CD4-positive, alpha-beta T cell treated with Interferon alpha-2 for 1 hour (primary cell): ENCODE measurements around the gene ENSA.
"Not testable (repeated sequence)": the region's sequence is repeated elsewhere in the genome, so short reads cannot be mapped to it uniquely, and the experiment has no call there.

Experiments
- DNase-seq, 2 donors: peaks; one replicate each; pipeline ENCODE4 v3.0.0-alpha.2; 2020 to 2022

Gene ENSA

DNA sequence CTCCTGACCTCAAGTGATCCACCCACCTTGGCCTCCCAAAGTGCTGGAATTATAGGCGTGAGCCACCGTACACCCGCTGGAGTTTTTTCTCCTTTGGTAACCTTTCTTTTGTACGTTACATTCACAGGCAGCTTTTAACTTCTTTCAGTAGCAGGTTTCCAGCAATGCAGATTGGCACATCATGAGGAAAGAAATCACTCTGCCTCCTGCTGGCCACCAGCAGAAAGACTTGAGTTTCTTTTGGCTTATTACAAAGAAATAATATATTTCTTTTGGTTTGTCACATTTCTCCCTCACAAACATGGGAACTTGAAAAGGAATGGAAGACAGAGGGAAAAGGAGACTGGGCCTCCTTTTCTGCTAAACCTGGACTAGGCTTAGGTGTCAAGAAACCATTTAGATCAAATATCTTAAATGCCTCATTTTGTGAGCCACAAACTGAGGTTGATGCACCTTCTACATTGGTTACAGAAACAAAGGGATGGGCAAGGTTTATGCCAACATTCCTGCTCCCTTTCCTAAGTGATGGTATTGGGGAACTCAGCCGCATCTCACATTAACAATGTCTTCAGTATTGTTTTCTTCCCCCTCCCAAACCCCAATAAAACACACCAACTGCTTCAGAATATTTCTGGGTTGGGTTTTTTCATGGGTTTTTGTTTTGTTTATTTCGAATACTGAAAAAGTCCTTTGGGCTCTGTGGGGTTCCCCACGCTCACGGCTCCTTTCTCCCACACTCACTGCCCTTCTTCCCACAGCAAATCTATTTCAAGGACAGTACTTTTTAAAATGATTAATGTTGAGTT is 7.7 kb downstream of the ENSA start:
- peak; percentile 68 to 79 for DNase-seq

DNA sequence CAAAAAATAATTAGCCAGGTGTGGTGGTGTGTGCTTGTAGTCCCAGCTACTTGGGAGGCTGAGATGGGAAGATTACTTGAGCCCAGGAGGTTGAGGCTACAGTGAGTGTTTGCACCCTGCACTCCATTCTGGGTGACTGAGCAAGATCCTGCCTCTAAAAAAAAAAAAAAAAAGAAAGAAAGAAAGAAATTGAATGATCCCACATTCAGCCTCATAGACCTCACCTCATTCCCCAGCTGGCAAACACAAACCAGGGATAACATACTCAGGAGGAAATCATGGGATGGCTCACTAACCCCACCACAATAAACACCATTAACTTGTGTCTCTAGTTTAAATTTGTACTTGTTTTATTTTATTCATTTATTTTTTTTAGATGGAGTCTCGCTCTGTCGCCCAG is 8.5 kb downstream of the ENSA start:
- DNase-seq: no peak

- DNase-seq: peak in 1 of 2 donors; percentile 47
These were observed 9.6 kb downstream of the ENSA start for GRCh38 chr1:150619576-150620509.

GRCh38 chr1:150615346-150616201 is 13.8 kb downstream of the ENSA start:
- DNase-seq: peak in 1 of 2 donors; percentile 40

GRCh38 chr1:150613061-150613920 is 16.1 kb downstream of the ENSA start:
- DNase-seq: peak; percentile 62 to 72

DNA sequence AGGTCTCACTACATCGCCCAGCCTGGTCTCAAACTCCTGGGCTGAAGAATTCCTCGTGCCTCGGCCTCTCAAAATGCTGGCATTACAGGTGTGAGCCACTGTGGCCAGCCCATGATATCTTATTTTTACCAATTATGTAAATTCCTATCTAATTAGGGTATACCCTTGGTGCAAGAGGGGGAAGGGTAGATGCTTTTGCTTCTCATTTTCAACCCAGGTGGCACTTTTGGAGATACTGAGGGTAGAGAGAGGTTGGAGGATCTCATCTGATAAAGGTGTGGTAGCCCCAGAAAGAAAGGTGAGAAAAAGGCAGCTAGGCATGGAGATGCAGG is 17.4 kb downstream of the ENSA start:
- DNase-seq: no peak

DNA sequence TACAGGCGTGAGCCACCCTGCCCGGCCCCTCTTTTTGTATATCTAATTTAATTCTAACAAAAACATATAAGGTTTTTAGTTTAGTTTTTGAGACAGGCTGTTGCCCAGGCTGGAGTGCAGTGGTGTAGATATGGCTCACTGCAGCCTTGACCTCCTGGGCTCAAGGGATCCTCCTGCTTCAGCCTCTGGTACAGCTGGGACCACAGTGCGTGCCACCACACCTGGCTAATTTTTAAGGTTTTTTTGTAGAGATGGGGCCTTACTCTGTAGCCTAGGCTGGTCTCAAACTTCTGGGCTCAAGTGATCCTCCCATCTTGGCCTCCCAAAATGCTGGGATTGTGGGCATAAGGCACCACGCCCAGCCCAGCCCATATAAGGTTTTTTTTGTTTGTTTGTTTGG is 18.8 kb downstream of the ENSA start:
- no peak for DNase-seq

DNA sequence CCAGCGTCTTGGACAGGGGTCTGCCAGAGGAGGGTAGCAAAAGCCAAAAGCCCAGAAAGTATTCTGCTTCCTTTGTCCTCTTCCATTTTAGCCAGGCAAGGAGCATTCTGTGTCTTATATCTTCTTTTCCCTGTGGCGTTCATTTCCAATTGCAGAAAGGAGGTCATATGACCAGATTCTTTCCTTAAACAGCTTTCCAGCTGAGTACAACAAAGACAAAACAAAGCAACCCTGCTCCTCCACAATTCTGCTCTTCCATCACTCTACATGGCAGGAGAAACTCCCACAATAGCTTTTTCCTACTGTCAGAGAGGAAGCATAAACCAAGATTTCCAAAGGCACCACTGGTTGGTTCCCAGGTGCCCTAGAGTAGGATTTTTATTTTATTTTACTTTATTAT is 19.7 kb downstream of the ENSA start:
- DNase-seq: no peak

GRCh38 chr1:150606463-150607142 is 22.8 kb downstream of the ENSA start:
- no peak for DNase-seq

- DNase-seq: not testable (repeated sequence)
These were observed 24.0 kb downstream of the ENSA start for GRCh38 chr1:150605451-150605731.

GRCh38 chr1:150604226-150604588 is 25.2 kb downstream of the ENSA start:
- DNase-seq: no peak

DNA sequence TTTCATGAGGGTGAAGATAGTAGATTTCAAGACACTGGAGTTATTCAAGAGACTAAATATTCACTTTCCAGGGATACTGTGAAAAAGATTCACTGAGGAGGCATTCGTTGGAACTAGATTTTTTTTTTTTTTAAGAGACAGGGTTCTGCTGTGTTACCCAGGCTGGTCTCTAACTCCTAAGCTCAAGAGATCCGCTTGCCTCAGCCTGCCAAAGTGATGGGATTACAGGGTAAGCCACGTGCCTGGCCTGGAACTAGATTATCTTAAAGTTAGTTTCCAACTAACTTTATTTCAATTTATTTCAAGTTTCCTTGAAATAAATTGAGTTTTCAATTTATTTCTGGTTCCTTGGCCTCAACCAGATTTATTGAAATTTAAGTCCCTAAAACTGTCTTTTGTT is 25.7 kb downstream of the ENSA start:
- no peak for DNase-seq

DNA sequence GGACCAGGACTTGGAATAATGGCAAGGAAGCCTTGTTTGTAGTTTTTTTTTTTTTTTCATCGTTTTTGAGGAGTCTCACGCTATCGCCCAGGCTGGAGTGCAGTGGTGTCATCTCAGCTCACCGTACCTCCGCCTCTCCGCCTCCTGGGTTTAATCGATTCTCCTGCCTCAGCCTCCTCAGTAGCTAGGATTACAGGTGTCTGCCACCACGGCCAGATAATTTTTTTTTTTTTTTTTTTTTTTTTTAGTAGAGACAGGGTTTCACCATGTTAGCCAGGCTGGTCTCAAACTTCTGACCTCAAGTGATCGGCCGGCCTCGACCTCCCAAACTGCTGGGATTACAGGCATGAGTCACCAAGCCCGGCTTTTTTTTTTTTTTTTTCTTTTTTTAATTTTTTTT is 27.0 kb downstream of the ENSA start:
- not testable (repeated sequence) for DNase-seq

- no peak for DNase-seq
These were observed 27.9 kb downstream of the ENSA start for GRCh38 chr1:150601540-150601939.

DNA sequence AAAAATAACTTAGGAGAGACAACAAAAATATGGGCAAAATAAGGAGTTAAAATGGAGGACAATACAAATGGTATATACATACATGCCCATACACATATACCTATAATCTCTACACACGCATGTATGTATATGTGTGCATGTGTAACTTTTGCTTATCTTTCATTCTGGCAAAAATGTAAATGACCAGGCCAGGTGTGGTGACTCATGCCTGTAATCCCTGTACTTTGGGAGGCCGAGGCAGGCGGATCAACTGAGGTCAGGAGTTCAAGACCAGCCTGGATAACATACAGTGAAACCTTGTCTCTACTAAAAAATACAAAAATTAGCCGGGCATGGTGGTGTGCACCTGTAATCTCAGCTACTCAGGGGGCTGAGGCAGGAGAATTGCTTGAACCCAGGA is 31.1 kb downstream of the ENSA start:
- not testable (repeated sequence) for DNase-seq

DNA sequence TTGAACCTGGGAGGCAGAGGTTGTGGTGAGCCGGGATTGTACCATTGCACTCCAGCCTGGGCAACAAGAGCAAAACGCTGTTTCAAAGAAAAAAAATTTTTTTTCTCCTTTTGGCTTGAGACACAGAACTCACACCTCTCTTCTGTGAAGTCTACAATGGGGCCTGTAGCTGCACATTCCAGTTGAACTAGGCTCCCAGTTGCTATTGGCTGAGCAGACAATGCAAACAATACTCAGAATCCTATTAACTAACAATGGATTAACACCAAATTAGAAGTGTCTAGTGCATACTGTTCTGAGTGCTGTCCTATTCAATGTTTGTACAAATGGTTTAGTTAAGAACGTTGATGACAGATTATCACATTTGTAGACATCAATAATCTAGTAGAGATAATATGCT is 32.4 kb downstream of the ENSA start:
- DNase-seq: no peak

DNA sequence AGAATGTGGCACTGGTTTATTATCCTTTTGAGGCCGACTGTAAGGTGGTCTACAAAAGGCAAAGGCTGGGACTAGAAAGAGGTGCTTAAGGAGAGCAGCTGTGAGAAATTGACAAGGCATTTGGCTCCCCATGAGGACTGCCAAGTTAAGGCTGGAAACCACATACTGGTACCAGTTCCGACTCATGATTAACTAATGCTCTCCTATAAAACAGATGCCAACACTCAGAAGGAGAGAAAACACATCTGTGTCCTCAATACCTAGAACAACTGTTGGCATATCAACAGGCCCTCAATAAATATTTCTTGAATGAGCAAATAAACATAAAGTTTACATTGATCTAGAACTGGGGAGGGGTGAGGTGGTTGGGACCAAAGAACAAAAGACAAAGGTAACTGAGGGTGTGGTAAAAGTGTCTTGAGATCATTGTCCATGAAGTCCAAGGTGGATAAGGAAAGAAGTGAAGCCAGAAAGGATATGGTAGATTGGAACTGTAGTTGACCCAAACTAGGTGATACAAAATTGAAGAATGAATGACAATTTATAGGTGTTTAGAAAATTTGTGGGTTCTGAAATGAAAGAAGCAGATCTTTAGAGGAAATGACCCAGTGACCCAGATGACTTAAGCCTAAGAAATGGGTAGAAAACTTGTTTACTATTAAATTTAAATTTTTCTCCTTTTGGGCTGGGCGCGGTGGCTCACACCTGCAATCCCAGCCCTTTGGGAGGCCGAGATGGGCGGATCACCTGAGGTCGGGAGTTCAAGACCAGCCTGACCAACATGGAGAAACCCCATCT is 33.1 kb downstream of the ENSA start:
- peak in 1 of 2 donors; percentile 27 for DNase-seq

- DNase-seq: no peak
These were observed 47.0 kb downstream of the ENSA start for GRCh38 chr1:150582371-150582770.

GRCh38 chr1:150581962-150582361 is 47.5 kb downstream of the ENSA start:
- not testable (repeated sequence) for DNase-seq

DNA sequence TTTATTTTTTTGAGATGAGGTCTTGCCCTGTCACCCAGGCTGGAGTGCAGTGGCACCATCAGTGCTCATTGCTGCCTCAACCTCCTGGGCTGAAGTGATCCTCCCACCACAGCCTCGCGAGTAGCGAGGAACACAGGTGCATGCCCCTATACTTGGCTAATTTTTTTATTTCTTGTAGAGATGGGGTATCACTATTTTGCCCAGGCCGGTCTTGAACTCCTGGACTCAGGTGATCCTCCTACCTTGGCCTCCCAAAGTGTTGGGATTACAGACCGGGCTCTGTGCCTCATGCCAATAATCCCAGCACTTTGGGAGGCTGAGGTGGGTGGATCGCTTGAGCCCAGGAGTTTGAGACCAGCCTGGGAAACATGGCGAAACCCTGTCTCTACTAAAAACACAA is 48.0 kb downstream of the ENSA start:
- not testable (repeated sequence) for DNase-seq

DNA sequence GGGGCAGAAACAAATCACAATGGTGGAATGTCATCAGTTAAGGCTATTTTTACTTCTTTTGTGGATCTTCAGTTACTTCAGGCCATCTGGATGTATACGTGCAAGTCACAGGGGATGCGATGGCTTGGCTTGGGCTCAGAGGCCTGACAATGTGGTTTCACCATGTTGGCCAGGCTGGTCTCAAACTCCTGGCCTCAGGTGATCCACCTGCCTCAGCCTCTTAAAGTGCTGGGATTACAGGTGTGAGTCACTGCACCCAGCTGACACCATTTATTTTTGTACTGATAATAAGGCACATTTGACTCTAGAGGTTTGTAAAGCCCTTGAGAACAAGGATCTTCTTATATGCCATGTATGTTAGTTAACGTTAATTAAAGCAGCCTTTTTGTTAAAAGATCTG is 48.4 kb downstream of the ENSA start:
- not testable (repeated sequence) for DNase-seq
